ENCODE measurements around the gene APOB. TPM values are rescaled to one million over a fixed set of nuclear protein-coding genes. Genes with fewer than 3 reads are reported as not detected.

The APOB gene
- total RNA-seq, 2 donors from 2014 or later, result 7.5 to 14.1 TPM

DNA sequence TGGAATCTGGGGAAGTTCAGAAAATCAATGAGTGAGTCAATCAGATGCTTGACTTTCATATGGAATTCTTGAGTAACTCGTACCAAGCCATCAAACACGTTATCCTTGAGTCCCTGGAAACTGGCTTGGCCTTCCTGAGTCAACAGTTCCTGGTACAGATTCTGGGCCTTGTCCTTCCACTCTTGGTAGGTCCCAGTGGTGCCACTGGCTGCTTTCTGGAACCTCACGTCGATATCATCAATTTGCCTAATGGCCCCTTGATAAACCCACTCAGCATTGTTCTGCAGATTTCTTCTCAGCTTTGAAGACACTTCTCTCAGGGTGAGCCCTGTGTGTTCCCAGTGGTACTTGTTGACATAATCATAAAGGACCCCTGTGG lies 41.1 kb downstream of the APOB start:
- WGBS, 2 experiments (ENCODE audit: insufficient coverage in 1 of 2, insufficient read length in 1 of 2), result 54 to 75% methylated on average over 4 of the region's 4 CpGs
- H3K9me3 Mint-ChIP-seq, result peaks cover 2% of the 10 kb centered on the region
- Histone ChIP-seq H3K4me1 (ENCODE audit: control insufficient read depth, insufficient read depth, low read length) (no peaks in the 10 kb centered on the region), H3K27ac (ENCODE audit: low read depth, low read length) (no peak overlapping the region), H3K4me3 (ENCODE audit: low read length) (no peak overlapping the region), H3K27me3 (ENCODE audit: control insufficient read depth, insufficient read depth, low read length, poor library complexity, severe bottlenecking) (no peaks in the 10 kb centered on the region), H3K9ac (ENCODE audit: extremely low read depth, low read length, poor library complexity, severe bottlenecking) (no peak overlapping the region), H3K36me3 (ENCODE audit: control insufficient read depth, insufficient read depth, low read length) (no peaks in the 10 kb centered on the region), H3K9me3 (ENCODE audit: control insufficient read depth, low read length) (no peaks in the 10 kb centered on the region)
- no peak overlapping the region for H3K4me3 Mint-ChIP-seq
- H3K27me3 Mint-ChIP-seq (ENCODE audit: insufficient read depth), result peaks cover 16% of the 10 kb centered on the region
- H3K4me1 Mint-ChIP-seq, result no peaks in the 10 kb centered on the region
- no peak overlapping the region for H3K27ac Mint-ChIP-seq
- TF ChIP-seq, protein P1, sequence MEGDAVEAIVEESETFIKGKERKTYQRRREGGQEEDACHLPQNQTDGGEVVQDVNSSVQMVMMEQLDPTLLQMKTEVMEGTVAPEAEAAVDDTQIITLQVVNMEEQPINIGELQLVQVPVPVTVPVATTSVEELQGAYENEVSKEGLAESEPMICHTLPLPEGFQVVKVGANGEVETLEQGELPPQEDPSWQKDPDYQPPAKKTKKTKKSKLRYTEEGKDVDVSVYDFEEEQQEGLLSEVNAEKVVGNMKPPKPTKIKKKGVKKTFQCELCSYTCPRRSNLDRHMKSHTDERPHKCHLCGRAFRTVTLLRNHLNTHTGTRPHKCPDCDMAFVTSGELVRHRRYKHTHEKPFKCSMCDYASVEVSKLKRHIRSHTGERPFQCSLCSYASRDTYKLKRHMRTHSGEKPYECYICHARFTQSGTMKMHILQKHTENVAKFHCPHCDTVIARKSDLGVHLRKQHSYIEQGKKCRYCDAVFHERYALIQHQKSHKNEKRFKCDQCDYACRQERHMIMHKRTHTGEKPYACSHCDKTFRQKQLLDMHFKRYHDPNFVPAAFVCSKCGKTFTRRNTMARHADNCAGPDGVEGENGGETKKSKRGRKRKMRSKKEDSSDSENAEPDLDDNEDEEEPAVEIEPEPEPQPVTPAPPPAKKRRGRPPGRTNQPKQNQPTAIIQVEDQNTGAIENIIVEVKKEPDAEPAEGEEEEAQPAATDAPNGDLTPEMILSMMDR (conservative IDR thresholded peaks at IDR 0.05), result no peak
- no peak for DNase-seq
- peaks cover 3% of the 10 kb centered on the region for H3K36me3 Mint-ChIP-seq (ENCODE audit: low read depth)

DNA sequence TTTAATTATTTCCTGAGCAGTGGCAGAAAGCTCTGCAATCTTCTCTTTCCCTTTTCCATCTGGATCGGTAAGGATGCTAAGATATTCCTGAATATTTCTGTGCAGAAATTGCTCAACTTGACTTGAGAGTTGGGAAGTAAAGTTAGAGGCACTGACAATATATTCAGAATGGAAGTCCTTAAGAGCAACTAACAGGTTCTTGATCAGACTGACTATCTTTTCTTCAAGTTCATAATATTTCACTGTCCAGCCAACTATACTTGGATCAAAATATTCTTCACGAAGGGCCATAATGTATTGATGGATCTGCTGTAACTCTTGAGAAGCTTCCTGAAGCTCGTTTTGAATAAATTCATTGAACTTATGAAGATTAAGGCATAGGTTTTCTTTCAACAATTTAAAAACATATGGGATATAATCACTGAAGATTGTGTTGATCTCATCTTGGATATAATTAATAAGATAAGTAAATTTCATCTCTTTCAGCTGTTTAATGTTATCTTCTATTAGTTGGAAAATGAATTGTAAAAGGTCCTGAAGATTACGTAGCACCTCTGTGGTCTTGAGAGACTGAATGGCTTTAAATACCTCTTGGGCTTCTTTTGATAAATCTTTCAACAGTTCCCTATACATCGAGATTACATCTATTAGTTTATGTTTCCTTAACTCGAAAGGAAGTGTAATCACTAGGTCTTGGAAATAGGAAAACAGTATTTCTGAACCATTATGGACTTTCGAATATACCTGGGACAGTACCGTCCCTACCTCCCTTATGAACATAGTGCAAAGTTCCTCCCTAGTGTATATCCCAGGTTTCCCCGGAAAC lies 41.7 kb downstream of the APOB start:
- Mint-ChIP-seq H3K27me3 (ENCODE audit: insufficient read depth) (peaks cover 16% of the 10 kb centered on the region), H3K27ac (no peak overlapping the region), H3K9me3 (no peaks in the 10 kb centered on the region), H3K4me3 (no peak overlapping the region), H3K36me3 (ENCODE audit: low read depth) (peaks cover 3% of the 10 kb centered on the region), H3K4me1 (no peaks in the 10 kb centered on the region)
- H3K9ac ChIP-seq (ENCODE audit: extremely low read depth, low read length, poor library complexity, severe bottlenecking), result no peak overlapping the region
- H3K4me1 ChIP-seq (ENCODE audit: control insufficient read depth, insufficient read depth, low read length), result no peaks in the 10 kb centered on the region
- H3K27me3 ChIP-seq (ENCODE audit: control insufficient read depth, insufficient read depth, low read length, poor library complexity, severe bottlenecking), result no peaks in the 10 kb centered on the region
- no peak overlapping the region for H3K4me3 ChIP-seq (ENCODE audit: low read length)
- no peak overlapping the region for H3K27ac ChIP-seq (ENCODE audit: low read depth, low read length)
- WGBS, 2 experiments (ENCODE audit: insufficient coverage in 1 of 2, insufficient read length in 1 of 2), result 95 to 100% methylated on average over 5 to 9 of the region's 9 CpGs
- H3K36me3 ChIP-seq (ENCODE audit: control insufficient read depth, insufficient read depth, low read length), result no peaks in the 10 kb centered on the region
- no peaks in the 10 kb centered on the region for H3K9me3 ChIP-seq (ENCODE audit: control insufficient read depth, low read length)
- TF ChIP-seq, protein P1 (conservative IDR thresholded peaks at IDR 0.05), result no peak
- DNase-seq, result no peak

DNA sequence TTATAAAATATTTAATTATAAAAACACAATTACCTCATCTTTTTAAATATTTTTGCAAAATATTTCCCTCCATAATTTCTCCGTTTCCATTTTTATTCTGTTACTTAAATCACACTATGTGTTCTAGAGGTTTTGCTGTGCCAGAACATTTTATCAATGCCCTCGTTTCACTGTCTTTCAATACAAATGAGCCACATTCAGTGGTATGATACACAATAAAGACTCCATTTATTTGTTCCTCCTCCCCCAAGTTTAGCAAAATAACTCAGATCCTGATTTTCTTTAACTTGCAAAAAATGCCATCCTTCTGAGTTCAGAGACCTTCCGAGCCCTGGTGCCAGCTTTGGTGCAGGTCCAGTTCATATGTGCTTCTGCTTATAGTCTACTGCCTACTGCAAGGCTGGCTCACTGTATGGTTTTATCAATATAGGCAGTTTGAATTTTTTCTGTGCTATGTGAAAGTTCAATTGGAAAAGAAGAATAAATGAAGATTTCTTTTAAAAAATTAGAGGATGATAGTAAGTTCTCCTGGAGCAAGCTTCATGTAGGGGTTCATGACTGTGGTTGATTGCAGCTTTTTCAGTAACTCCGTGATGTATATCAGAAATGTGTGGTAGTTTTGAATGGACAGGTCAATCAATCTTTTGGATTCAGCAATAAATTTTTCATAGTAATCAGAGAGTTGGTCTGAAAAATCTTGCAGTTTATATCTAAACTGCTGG lies 42.5 kb downstream of the APOB start:
- H3K36me3 Mint-ChIP-seq (ENCODE audit: low read depth), result peaks cover 3% of the 10 kb centered on the region
- H3K9me3 ChIP-seq (ENCODE audit: control insufficient read depth, low read length), result no peaks in the 10 kb centered on the region
- no peak overlapping the region for H3K9ac ChIP-seq (ENCODE audit: extremely low read depth, low read length, poor library complexity, severe bottlenecking)
- TF ChIP-seq, protein P1 (conservative IDR thresholded peaks at IDR 0.05), result no peak
- H3K27ac Mint-ChIP-seq, result no peak overlapping the region
- no peaks in the 10 kb centered on the region for H3K4me1 Mint-ChIP-seq
- no peaks in the 10 kb centered on the region for H3K36me3 ChIP-seq (ENCODE audit: control insufficient read depth, insufficient read depth, low read length)
- H3K4me3 ChIP-seq (ENCODE audit: low read length), result no peak overlapping the region
- no peaks in the 10 kb centered on the region for H3K9me3 Mint-ChIP-seq
- no peaks in the 10 kb centered on the region for H3K27me3 ChIP-seq (ENCODE audit: control insufficient read depth, insufficient read depth, low read length, poor library complexity, severe bottlenecking)
- peaks cover 13% of the 10 kb centered on the region for H3K27me3 Mint-ChIP-seq (ENCODE audit: insufficient read depth)
- no peak for DNase-seq
- WGBS, 2 experiments (ENCODE audit: insufficient coverage in 1 of 2, insufficient read length in 1 of 2), result 93 to 100% methylated on average over 4 of the region's 4 CpGs
- H3K27ac ChIP-seq (ENCODE audit: low read depth, low read length), result no peak overlapping the region
- no peaks in the 10 kb centered on the region for H3K4me1 ChIP-seq (ENCODE audit: control insufficient read depth, insufficient read depth, low read length)
- H3K4me3 Mint-ChIP-seq, result no peak overlapping the region

Measured in endodermal cell (in vitro differentiated cells).